HepG2 (cell line): Measurements from ENCODE around the gene PSMD6. TPM values are rescaled to one million over a fixed set of nuclear protein-coding genes. Genes with fewer than 3 reads are reported as not detected.
A peak's percentile ranks its signal among the peaks of the same experiment; 100 is the strongest.

ENCODE experiments used
- CBX5 ChIP-seq: sonication (generic); formaldehyde crosslinking; IDR thresholded peaks from 2 replicates; pipeline ENCODE4 v1.4.0; 2020; ENCODE audit warnings: missing genetic modification reagents, borderline replicate concordance
- DMTF1 ChIP-seq: sonication (generic); formaldehyde crosslinking; IDR thresholded peaks from 2 replicates; pipeline ENCODE4 v1.4.0; 2020; ENCODE audit warnings: mild to moderate bottlenecking, missing genetic modification reagents
- DRAP1 ChIP-seq: IDR thresholded peaks from 2 replicates; pipeline ENCODE4 v1.6.1; 2016; ENCODE audit warnings: missing genetic modification reagents, missing compliant biosample characterization
- FIP1L1 ChIP-seq: fragments of 200-400 bp; formaldehyde crosslinking; IDR thresholded peaks from 2 replicates; pipeline ENCODE4 v1.6.1; 2018; ENCODE audit warnings: low read depth, mild to moderate bottlenecking, low read length, moderate library complexity, borderline replicate concordance; ENCODE audit not compliant: insufficient read depth
- IKZF5 ChIP-seq: IDR thresholded peaks from 2 replicates; pipeline ENCODE4 v1.6.1; 2018; ENCODE audit warnings: missing genetic modification reagents, mild to moderate bottlenecking, missing compliant biosample characterization
- IRF2 ChIP-seq: IDR thresholded peaks from 2 replicates; pipeline ENCODE4 v1.6.1; 2018; ENCODE audit warnings: missing genetic modification reagents, missing compliant biosample characterization
- KLF6 ChIP-seq: IDR thresholded peaks from 2 replicates; pipeline ENCODE4 v1.8.0; 2016; ENCODE audit warnings: missing biosample characterization, missing genetic modification reagents
- MED1 ChIP-seq: sonication (generic); formaldehyde crosslinking; IDR thresholded peaks from 2 replicates; pipeline ENCODE4 v1.4.0; 2020; ENCODE audit warnings: missing genetic modification reagents
- RFXANK ChIP-seq: IDR thresholded peaks from 2 replicates; pipeline ENCODE4 v1.6.1; 2016
- RXRB ChIP-seq: IDR thresholded peaks from 2 replicates; pipeline ENCODE4 v1.6.1; 2016; ENCODE audit warnings: borderline replicate concordance, missing genetic modification reagents, missing compliant biosample characterization
- TRIM24 ChIP-seq: sonication (generic); formaldehyde crosslinking; IDR thresholded peaks from 2 replicates; pipeline ENCODE4 v1.8.0; 2022; ENCODE audit warnings: mild to moderate bottlenecking, missing genetic modification reagents
- ZFP91 ChIP-seq: sonication (generic); formaldehyde crosslinking; IDR thresholded peaks from 2 replicates; pipeline ENCODE4 v1.9.0; 2022; ENCODE audit warnings: missing genetic modification reagents, mild to moderate bottlenecking, borderline replicate concordance
- ZNF180 ChIP-seq: sonication (generic); formaldehyde crosslinking; IDR thresholded peaks from 2 replicates; pipeline ENCODE4 v1.4.0; 2020; ENCODE audit warnings: low read depth, missing genetic modification reagents, borderline replicate concordance
- ZNF331 ChIP-seq: sonication (generic); formaldehyde crosslinking; IDR thresholded peaks from 2 replicates; pipeline ENCODE4 v1.4.0; 2020; ENCODE audit warnings: missing genetic modification reagents
- ZNF468 ChIP-seq: sonication (generic); formaldehyde crosslinking; IDR thresholded peaks from 2 replicates; pipeline ENCODE4 v1.8.0; 2022; ENCODE audit warnings: mild to moderate bottlenecking, moderate library complexity, missing genetic modification reagents
- ZXDC ChIP-seq: sonication (generic); formaldehyde crosslinking; IDR thresholded peaks from 2 replicates; pipeline ENCODE4 v1.5.0; 2020; ENCODE audit warnings: mild to moderate bottlenecking, missing genetic modification reagents
- polyA plus RNA-seq, 8 experiments: library from polyadenylated mRNA; depleted of rRNA in 3 of 8; stranded (reverse) in 7 of 8; unstranded in 1 of 8; fragments of >200 nt; fragmentation: Illumina TruSeq in 4 of 8; extraction: Trizol in 4 of 8; gene quantifications; 2 replicates each; pipeline versions ENCODE4 v1.2.1 to v1.2.3, GENCODE V29; 2011 to 2016; ENCODE audit warnings: low read depth in 4 of 8, missing spikeins in 1 of 8, mixed read lengths in 1 of 8; ENCODE audit not compliant: insufficient read depth in 1 of 8
- total RNA-seq, 5 experiments: library from RNA; depleted of rRNA; stranded (reverse); fragments of >200 nt; fragmentation: Illumina TruSeq; extraction: Trizol; gene quantifications; 2 replicates each; pipeline ENCODE4 v1.2.3, GENCODE V29; 2016; ENCODE audit warnings: low read depth in 1 of 5

Gene PSMD6
- total and polyA plus RNA-seq, 2 of the 13 experiments (the other 11 are each of a cell fraction or from before 2014, with no cell fraction given): 36.8 to 117 TPM

DNA sequence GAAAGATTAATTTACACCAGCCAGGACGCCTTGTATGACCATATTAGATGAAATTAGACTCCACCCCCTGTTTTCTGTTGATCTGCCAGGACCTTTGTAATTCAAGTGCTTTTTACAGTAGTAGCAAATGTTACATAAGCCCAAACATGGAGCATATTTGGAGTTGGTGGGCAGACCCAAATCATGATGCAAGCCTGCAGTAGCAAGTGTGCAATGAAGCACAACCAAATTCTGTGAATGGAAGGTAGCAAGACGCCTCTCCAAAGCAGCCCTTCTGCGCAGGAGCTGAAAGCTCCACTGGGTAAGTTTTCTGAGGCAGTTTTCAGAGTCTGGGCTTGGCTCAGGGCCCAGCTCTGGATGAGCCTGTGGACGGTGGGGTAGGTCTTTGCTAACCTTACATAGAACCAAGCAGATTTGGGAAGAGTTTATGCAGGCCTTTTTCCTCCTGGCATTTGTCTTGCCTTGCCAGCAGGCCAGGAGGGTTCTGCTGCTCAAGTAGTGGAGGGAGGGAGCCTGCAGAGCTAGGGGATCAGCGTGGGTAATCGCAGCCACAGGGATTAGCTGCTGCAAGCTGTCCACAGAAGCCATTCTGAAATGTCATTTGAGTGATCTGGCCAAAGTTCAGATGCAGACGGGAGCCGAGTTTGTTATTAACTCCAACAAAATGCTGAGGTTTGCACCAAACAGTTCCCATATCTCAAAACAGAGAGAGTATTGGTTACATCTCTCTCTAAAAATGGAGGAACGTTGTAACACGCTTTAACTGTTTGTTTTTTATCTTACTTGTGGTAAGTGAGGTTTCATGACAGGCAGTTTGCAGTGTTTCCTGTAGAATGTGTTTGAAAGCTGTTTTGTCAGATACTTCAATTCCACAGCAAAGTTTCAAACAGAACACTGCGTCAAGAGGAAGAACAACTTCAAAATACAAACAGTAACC, 55.4 kb downstream of the PSMD6 start (continued):
- TF ChIP-seq DRAP1 (CRISPR knock-in tag): 0 out of 2 replicates have a peak, but pooled peaks have one; percentile 12
- TF ChIP-seq MED1: peak; percentile 56; the same call in 1 of the 2 replicates
- TF ChIP-seq CBX5 (CRISPR knock-in tag): no peak
- TF ChIP-seq ZXDC (CRISPR knock-in tag): no peak
- no peak for TF ChIP-seq TRIM24 (CRISPR knock-in tag)
- TF ChIP-seq RXRB (CRISPR knock-in tag): no peak; the same call in 1 of the 2 replicates
- peak; percentile 32; the same call in 1 of the 2 replicates for TF ChIP-seq RFXANK (CRISPR knock-in tag)
- no peak for TF ChIP-seq KLF6
- no peak; the same call in 1 of the 2 replicates for TF ChIP-seq IRF2 (CRISPR knock-in tag)
- TF ChIP-seq ZNF180 (CRISPR knock-in tag): no peak
- peak; percentile 43; the same call in 1 of the 2 replicates for TF ChIP-seq ZNF331 (CRISPR knock-in tag)
- peak; percentile 48 for TF ChIP-seq IKZF5 (CRISPR knock-in tag)
- peak; percentile 67; the same call in 1 of the 2 replicates for TF ChIP-seq ZFP91 (CRISPR knock-in tag)
- 0 out of 2 replicates have a peak, but pooled peaks have one; percentile 36 for TF ChIP-seq FIP1L1
- TF ChIP-seq DMTF1 (CRISPR knock-in tag): no peak
- no peak for TF ChIP-seq ZNF468
